Kidney (tissue), 14 donors: ENCODE data around the gene VILL. TPM values are rescaled to one million over a fixed set of nuclear protein-coding genes. Genes with fewer than 3 reads are reported as not detected.

ENCODE experiments used
- DNase-seq, 5 donors: peaks; one replicate each; pipeline ENCODE4 v3.0.0-alpha.2; 2013 to 2020
- FAIRE-seq: peaks from 2 replicates; lab custom pipeline; 2012; peaks lifted over from hg19 to GRCh38; lab: Jason Lieb, UNC
- H3K27ac ChIP-seq, 2 donors: one replicate each; pipeline ENCODE4 v1.7.0; 2013; ENCODE audit warnings: low read depth in 2 of 2, low read length in 2 of 2, inconsistent platforms in 1 of 2
- H3K27me3 ChIP-seq: one replicate; pipeline ENCODE4 v1.7.1; 2013; ENCODE audit warnings: low read length, inconsistent platforms; ENCODE audit not compliant: control insufficient read depth, insufficient read depth
- H3K36me3 ChIP-seq, 3 donors: one replicate each; pipeline versions ENCODE4 v1.7.0 to v1.7.1; 2013; ENCODE audit warnings: low read length in 3 of 3, control low read depth in 1 of 3, inconsistent platforms in 1 of 3; ENCODE audit not compliant: insufficient read depth in 3 of 3, control insufficient read depth in 2 of 3
- H3K4me1 ChIP-seq, 3 donors: one replicate each; pipeline versions ENCODE4 v1.7.0 to v1.7.1; 2013; ENCODE audit warnings: low read length in 3 of 3, inconsistent platforms in 1 of 3, low read depth in 1 of 3; ENCODE audit not compliant: control insufficient read depth in 2 of 3, insufficient read depth in 2 of 3
- H3K4me3 ChIP-seq, 3 donors: one replicate each; pipeline versions ENCODE4 v1.7.0 to v1.8.1; 2013; ENCODE audit warnings: low read length in 3 of 3, control low read depth in 1 of 3, inconsistent platforms in 1 of 3
- H3K9ac ChIP-seq, 3 donors: one replicate each; pipeline versions ENCODE4 v1.7.0 to v1.7.1; 2013; ENCODE audit warnings: low read length in 3 of 3, control low read depth in 1 of 3, inconsistent platforms in 1 of 3
- H3K9me3 ChIP-seq, 3 donors: one replicate each; pipeline versions ENCODE4 v1.7.0 to v1.7.1; 2013; ENCODE audit warnings: low read length in 3 of 3, control low read depth in 1 of 3, inconsistent platforms in 1 of 3; ENCODE audit not compliant: control insufficient read depth in 2 of 3, insufficient read depth in 1 of 3
- CTCF ChIP-seq: IDR thresholded peaks from 3 replicates; pipeline ENCODE4 v1.5.1; 2012; ENCODE audit warnings: mild to moderate bottlenecking, moderate library complexity, borderline replicate concordance; ENCODE audit not compliant: insufficient read depth; ENCODE audit errors: extremely low read depth
- intact Hi-C: fragments of 100-400 bp; cut with DNase I; formaldehyde crosslinking; loops from one replicate; pipeline ENCODE4 v1.11.1; 2022
- polyA plus RNA-seq: library from polyadenylated mRNA; stranded (reverse); fragments of 350-450 nt; fragmentation: Illumina TruSeq; extraction: RNeasy Lipid Tissue Mini Kit (QIAGEN cat#74804); gene quantifications from one replicate; pipeline ENCODE4 v1.2.3, GENCODE V29; 2014; ENCODE audit warnings: low read depth, low replicate concordance; ENCODE audit not compliant: insufficient read depth
- total RNA-seq: library from RNA; stranded (reverse); fragmentation: NEBNext Ultra II Directional; extraction: Animal tissue kit (Norgen Biotek cat#: 25700); gene quantifications from one replicate; pipeline ENCODE4 v1.2.1, GENCODE V29; 2021
- donor health status: control.
- donor health status: control.
- donor health status: control.
- donor health status: control.
- donor health status: control.
- donor health status: DM: yes; HTN: yes; CAD: no.
- donor health status: Normal renal cell carcinoma (clear cell type).

VILL gene
- total and polyA plus RNA-seq, 2 donors from 2014 or later = 7.4 to 7.6 TPM

- intact Hi-C loops = no loop called here
Observed at GRCh38 chr3:38019658-38020341, 29.2 kb downstream of the VILL start.

GRCh38 chr3:38020342-38020726 lies 29.7 kb downstream of the VILL start:
- intact Hi-C loops = no loop called here
- peaks cover 0 to 5% (median 1%) of the 10 kb centered on the region in 3 donors for H3K4me1 ChIP-seq
- no peak overlapping the region for H3K27ac ChIP-seq
- H3K27me3 ChIP-seq = no peaks in the 10 kb centered on the region
- DNase-seq (peak in 1 of 5 donors; percentile 31), FAIRE-seq (no peak)
- no peak overlapping the region for H3K4me3 ChIP-seq
- no peaks in the 10 kb centered on the region for H3K9me3 ChIP-seq
- H3K9ac ChIP-seq = no peak overlapping the region
- no peak for TF ChIP-seq CTCF
- peaks cover 8 to 12% (median 10%) of the 10 kb centered on the region in 3 donors for H3K36me3 ChIP-seq

More at GRCh38 chr3:38019658-38020341, 29.2 kb downstream of the VILL start:
- H3K27me3 ChIP-seq = no peaks in the 10 kb centered on the region
- H3K27ac ChIP-seq = no peak overlapping the region
- no peak for TF ChIP-seq CTCF
- H3K4me3 ChIP-seq = no peak overlapping the region
- H3K4me1 ChIP-seq = peaks cover 0 to 5% (median 0%) of the 10 kb centered on the region in 3 donors
- no peak overlapping the region for H3K9ac ChIP-seq
- H3K9me3 ChIP-seq = no peaks in the 10 kb centered on the region
- peaks cover 8 to 17% (median 10%) of the 10 kb centered on the region in 3 donors for H3K36me3 ChIP-seq
- DNase-seq (peak in 2 of 5 donors; percentile 35 to 54), FAIRE-seq (no peak)

GRCh38 chr3:38021196-38021595 lies 30.6 kb downstream of the VILL start:
- Histone ChIP-seq H3K4me3 (no peak overlapping the region), H3K4me1 (peaks cover 0 to 6% (median 5%) of the 10 kb centered on the region in 3 donors), H3K27ac (no peak overlapping the region), H3K9ac (no peak overlapping the region), H3K27me3 (no peaks in the 10 kb centered on the region), H3K9me3 (no peaks in the 10 kb centered on the region), H3K36me3 (peaks cover 3% of the 10 kb centered on the region in 3 donors)
- FAIRE-seq (no peak), DNase-seq (peak in 1 of 5 donors; percentile 48)
- TF ChIP-seq CTCF = no peak
- intact Hi-C loops = no loop called here
